ENCODE data around the gene OR7C1. TPM values are rescaled to one million over a fixed set of nuclear protein-coding genes. Genes with fewer than 3 reads are reported as not detected.

The OR7C1 gene
- total RNA-seq, 1 donor from 2014 or later, result not detected

DNA sequence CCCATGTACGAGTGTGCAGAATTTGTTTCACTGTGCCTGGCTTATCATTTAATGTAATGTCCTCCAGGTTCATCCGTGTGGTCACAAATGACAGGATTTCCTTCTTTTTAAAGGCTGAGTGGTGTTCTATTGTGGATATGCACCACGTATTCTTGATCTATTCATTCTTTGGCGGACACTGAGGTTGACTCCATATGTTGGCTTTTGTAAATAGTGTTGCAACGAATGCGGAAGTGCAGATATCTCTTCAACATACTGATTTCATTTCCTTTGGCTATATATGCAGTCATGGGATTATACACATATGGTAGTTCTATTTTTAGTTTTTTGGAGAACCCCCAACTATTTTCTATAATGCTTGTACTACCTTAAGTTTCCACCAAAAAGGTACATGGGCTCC, 13.0 kb downstream of the OR7C1 start:
- no peak for DNase-seq (ENCODE audit: low spot score)
- no peaks in the 10 kb centered on the region for H3K4me1 Mint-ChIP-seq (ENCODE audit: low read depth)

DNA sequence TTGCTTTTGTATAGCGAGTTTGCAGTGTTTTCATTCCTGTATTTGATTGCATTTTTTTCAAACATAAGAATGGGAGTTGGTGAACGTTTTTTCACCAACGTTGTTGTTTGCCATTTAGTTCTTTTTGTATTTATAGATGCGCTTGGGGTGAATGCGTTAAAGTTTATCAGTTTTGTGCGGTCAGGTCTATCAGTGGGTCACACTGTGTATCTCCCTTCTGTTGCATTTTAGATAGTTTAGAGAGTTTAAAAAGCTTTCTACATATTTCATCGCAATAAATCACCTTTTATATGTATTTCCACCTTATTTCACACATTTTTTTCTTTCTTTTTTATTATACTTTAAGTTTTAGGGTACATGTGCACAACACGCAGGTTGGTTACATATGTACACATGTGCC, 16.4 kb downstream of the OR7C1 start:
- no peak for DNase-seq (ENCODE audit: low spot score)
- Mint-ChIP-seq H3K4me3 (ENCODE audit: unreplicated experiment) (no peak overlapping the region), H3K27me3 (ENCODE audit: low read depth) (no peaks in the 10 kb centered on the region), H3K36me3 (ENCODE audit: low read depth) (no peaks in the 10 kb centered on the region), H3K27ac (ENCODE audit: unreplicated experiment) (no peak overlapping the region), H3K9me3 (ENCODE audit: low read depth) (peaks cover 9% of the 10 kb centered on the region), H3K4me1 (ENCODE audit: low read depth) (no peaks in the 10 kb centered on the region)
- TF ChIP-seq, protein P1, sequence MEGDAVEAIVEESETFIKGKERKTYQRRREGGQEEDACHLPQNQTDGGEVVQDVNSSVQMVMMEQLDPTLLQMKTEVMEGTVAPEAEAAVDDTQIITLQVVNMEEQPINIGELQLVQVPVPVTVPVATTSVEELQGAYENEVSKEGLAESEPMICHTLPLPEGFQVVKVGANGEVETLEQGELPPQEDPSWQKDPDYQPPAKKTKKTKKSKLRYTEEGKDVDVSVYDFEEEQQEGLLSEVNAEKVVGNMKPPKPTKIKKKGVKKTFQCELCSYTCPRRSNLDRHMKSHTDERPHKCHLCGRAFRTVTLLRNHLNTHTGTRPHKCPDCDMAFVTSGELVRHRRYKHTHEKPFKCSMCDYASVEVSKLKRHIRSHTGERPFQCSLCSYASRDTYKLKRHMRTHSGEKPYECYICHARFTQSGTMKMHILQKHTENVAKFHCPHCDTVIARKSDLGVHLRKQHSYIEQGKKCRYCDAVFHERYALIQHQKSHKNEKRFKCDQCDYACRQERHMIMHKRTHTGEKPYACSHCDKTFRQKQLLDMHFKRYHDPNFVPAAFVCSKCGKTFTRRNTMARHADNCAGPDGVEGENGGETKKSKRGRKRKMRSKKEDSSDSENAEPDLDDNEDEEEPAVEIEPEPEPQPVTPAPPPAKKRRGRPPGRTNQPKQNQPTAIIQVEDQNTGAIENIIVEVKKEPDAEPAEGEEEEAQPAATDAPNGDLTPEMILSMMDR (IDR thresholded peaks at IDR 0.05), result no peak

More for the DNA sequence above, 13.0 kb downstream of the OR7C1 start:
- Mint-ChIP-seq H3K27ac (ENCODE audit: unreplicated experiment) (no peak overlapping the region), H3K4me3 (ENCODE audit: unreplicated experiment) (no peak overlapping the region), H3K9me3 (ENCODE audit: low read depth) (peaks cover 15% of the 10 kb centered on the region), H3K27me3 (ENCODE audit: low read depth) (no peaks in the 10 kb centered on the region), H3K36me3 (ENCODE audit: low read depth) (no peaks in the 10 kb centered on the region)
- TF ChIP-seq, protein P1 (IDR thresholded peaks at IDR 0.05), result no peak

DNA sequence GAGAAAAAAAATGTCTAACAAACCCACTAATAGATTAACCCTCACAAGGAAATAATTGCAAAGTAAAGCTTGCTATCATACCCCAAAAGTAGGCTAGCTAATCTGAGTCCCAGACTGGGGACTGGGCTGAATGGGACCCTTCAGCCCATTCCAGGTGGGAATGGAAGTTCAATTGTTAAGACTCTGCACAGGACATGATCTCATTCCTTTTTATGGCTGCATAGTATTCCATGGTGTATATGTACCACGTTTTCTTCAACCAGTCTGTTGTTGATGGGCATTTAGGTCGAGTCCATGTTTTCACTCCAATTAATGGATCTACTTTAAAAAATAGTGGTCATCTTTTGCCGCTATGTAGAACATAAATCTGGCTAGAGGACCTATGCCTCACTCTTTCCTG, 17.9 kb downstream of the OR7C1 start:
- H3K36me3 Mint-ChIP-seq (ENCODE audit: low read depth), result no peaks in the 10 kb centered on the region
- no peaks in the 10 kb centered on the region for H3K27me3 Mint-ChIP-seq (ENCODE audit: low read depth)
- peaks cover 9% of the 10 kb centered on the region for H3K9me3 Mint-ChIP-seq (ENCODE audit: low read depth)
- H3K4me3 Mint-ChIP-seq (ENCODE audit: unreplicated experiment), result no peak overlapping the region
- DNase-seq (ENCODE audit: low spot score), result no peak
- no peaks in the 10 kb centered on the region for H3K4me1 Mint-ChIP-seq (ENCODE audit: low read depth)
- no peak overlapping the region for H3K27ac Mint-ChIP-seq (ENCODE audit: unreplicated experiment)
- TF ChIP-seq, protein P1 (IDR thresholded peaks at IDR 0.05), result no peak

DNA sequence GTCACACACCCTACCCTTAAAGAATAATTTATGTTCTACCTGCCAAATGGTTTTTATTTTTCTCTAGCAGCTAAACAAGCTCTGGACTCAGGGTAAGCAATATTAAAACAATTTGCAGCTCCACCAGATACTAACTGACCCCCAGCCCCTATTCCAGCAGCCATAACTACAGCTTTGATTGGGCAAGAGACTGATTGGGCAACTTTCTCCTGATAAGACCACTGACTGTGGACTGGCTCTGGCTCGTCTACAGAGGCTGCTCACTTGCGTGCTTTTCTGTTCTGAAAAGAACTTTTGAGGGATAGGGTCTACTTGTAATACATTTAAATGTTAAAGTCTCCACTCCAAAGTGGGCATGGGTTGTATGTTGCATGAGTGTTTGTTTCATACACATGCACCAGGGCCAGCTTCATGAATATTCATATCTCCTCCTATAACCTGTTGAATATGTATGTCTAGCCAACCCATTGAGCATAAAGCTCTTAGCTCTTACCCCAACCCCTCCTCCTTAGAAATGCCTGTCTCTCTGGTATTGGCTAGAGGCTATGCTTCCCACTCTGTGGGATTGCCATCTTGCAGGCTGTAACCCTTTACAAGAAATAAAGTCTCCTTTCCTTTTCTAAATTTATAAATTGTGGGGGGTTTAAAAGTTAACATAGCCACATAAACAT, 19.9 kb downstream of the OR7C1 start:
- TF ChIP-seq, protein P1 (IDR thresholded peaks at IDR 0.05), result no peak
- H3K4me1 Mint-ChIP-seq (ENCODE audit: low read depth), result no peaks in the 10 kb centered on the region
- no peaks in the 10 kb centered on the region for H3K36me3 Mint-ChIP-seq (ENCODE audit: low read depth)
- H3K27me3 Mint-ChIP-seq (ENCODE audit: low read depth), result no peaks in the 10 kb centered on the region
- no peak overlapping the region for H3K27ac Mint-ChIP-seq (ENCODE audit: unreplicated experiment)
- DNase-seq (ENCODE audit: low spot score), result no peak
- no peak overlapping the region for H3K4me3 Mint-ChIP-seq (ENCODE audit: unreplicated experiment)
- H3K9me3 Mint-ChIP-seq (ENCODE audit: low read depth), result peaks cover 9% of the 10 kb centered on the region

DNA sequence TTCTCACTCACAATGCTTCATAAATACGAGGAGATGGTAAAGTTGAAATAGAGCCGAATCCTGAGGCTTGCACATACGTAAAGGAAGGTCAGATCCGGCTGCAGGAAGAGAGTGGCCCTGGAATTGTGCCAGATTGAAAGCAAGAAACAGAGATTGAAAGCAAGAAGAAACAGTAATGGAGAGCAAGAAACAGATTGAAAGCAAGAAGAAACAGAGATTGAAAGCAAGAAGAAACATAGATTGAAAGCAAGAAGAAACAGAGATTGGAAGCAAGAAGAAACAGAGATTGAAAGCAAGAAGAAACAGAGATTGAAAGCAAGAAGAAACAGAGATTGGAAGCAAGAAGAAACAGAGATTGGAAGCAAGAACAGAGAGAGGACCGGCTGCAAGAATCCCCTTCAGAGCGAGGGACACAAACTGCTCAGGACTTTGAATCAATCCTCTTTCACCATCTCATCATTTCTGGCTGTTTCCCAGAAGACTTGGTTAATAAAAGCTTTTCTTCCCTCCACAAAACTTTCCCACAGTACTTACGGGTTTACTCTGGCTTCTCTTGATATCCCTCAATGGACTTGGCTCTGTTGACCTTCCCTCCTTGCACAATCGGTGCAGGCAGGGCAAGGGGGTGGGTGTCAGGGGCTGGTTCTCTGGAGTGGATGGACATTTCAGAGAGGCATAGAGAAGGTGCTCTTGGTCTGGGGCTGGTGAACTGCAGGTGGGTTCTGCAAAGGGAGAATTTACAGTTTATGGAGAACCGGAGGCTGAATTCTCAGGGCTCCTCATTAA, 25.5 kb downstream of the OR7C1 start:
- Mint-ChIP-seq H3K27me3 (ENCODE audit: low read depth) (peaks cover 2% of the 10 kb centered on the region), H3K4me3 (ENCODE audit: unreplicated experiment) (no peak overlapping the region), H3K36me3 (ENCODE audit: low read depth) (no peaks in the 10 kb centered on the region), H3K27ac (ENCODE audit: unreplicated experiment) (no peak overlapping the region), H3K4me1 (ENCODE audit: low read depth) (no peaks in the 10 kb centered on the region), H3K9me3 (ENCODE audit: low read depth) (no peaks in the 10 kb centered on the region)
- DNase-seq (ENCODE audit: low spot score), result no peak
- TF ChIP-seq, protein P1 (IDR thresholded peaks at IDR 0.05), result no peak
